Type B pancreatic cell (in vitro differentiated cells): Measurements from ENCODE around the gene ADIPOR2. TPM values are rescaled to one million over a fixed set of nuclear protein-coding genes. Genes with fewer than 3 reads are reported as not detected.

Source experiments
- microRNA-seq: library from miRNA; unstranded; fragments of <30 nt; microRNA quantifications from one replicate; pipeline ENCODE4, GENCODE V29; 2020
- total RNA-seq: library from RNA; stranded (reverse); gene quantifications from 2 replicates; pipeline ENCODE4 v1.2.1, GENCODE V29; 2021; ENCODE audit warnings: low replicate concordance

Gene ADIPOR2
- total RNA-seq, 1 donor from 2014 or later: 49.2 TPM

Small RNA genes lying within 50 kb of the gene (microRNA-seq; reads per million reads assigned to microRNA genes)
- gene MIR3649: not detected

Other genes with a start within 250 kb of the ADIPOR2 start
- gene FBXL14, start 96.5 kb upstream of the ADIPOR2 start, total RNA-seq: 16.7 and 28.8 TPM in 2 replicates
- 11.3 and 42.9 TPM in 2 replicates for gene WNT5B, start 61.8 kb upstream of the ADIPOR2 start, total RNA-seq
- gene LRTM2, start 129.5 kb downstream of the ADIPOR2 start, total RNA-seq: 0.12 and 0.95 TPM in 2 replicates
- gene CACNA2D4, start 227.6 kb downstream of the ADIPOR2 start, total RNA-seq: 0.87 and 1.1 TPM in 2 replicates